HG02798 (cell line): Measurements from ENCODE around the gene PCED1B.
"Not testable (repeated sequence)": the region's sequence is repeated elsewhere in the genome, so short reads cannot be mapped to it uniquely, and the experiment has no call there.

ENCODE experiments used
- ATAC-seq: cut with Tn5 transposase; IDR thresholded peaks from one replicate; pipeline ENCODE4 v1.9.1; 2021; ENCODE audit warnings: mild to moderate bottlenecking; ENCODE audit not compliant: unreplicated experiment, poor library complexity

Gene PCED1B

GRCh38 chr12:47079468-47079980 lies at the start of gene PCED1B, which contains the start of gene AMIGO2:
PCED1B (plus strand) TSS chr12:47079621; CDS start chr12:47235064, 155,443 bp downstream.
AMIGO2 (minus strand) TSS chr12:47079959; CDS start chr12:47079002, 957 bp downstream.
- peak; percentile 80 for ATAC-seq

GRCh38 chr12:47029903-47030302 lies 49.5 kb upstream of the PCED1B start:
- no peak for ATAC-seq

- no peak for ATAC-seq
Observed at GRCh38 chr12:47032644-47033043, 46.8 kb upstream of the PCED1B start.

GRCh38 chr12:47033081-47033480 lies 46.3 kb upstream of the PCED1B start:
- no peak for ATAC-seq

GRCh38 chr12:47033789-47034555 lies 45.4 kb upstream of the PCED1B start:
- ATAC-seq, result no peak

GRCh38 chr12:47034661-47035060 lies 44.8 kb upstream of the PCED1B start:
- ATAC-seq, result no peak

GRCh38 chr12:47035484-47035883 lies 43.9 kb upstream of the PCED1B start:
- ATAC-seq, result no peak

- no peak for ATAC-seq
Observed at GRCh38 chr12:47038270-47038748, 41.1 kb upstream of the PCED1B start.

GRCh38 chr12:47039079-47039478 lies 40.3 kb upstream of the PCED1B start:
- ATAC-seq, result no peak

- ATAC-seq, result no peak
Observed at GRCh38 chr12:47039756-47040155, 39.7 kb upstream of the PCED1B start.

- ATAC-seq, result no peak
Observed at GRCh38 chr12:47041327-47041726, 38.1 kb upstream of the PCED1B start.

GRCh38 chr12:47048541-47048940 lies 30.9 kb upstream of the PCED1B start:
- ATAC-seq, result no peak

GRCh38 chr12:47051291-47051690 lies 28.1 kb upstream of the PCED1B start:
- not testable (repeated sequence) for ATAC-seq

GRCh38 chr12:47052274-47052673 lies 27.1 kb upstream of the PCED1B start:
- no peak for ATAC-seq

- no peak for ATAC-seq
Observed at GRCh38 chr12:47053961-47054360, 25.5 kb upstream of the PCED1B start.

GRCh38 chr12:47054659-47055058 lies 24.8 kb upstream of the PCED1B start:
- no peak for ATAC-seq

GRCh38 chr12:47055856-47056255 lies 23.6 kb upstream of the PCED1B start:
- ATAC-seq, result not testable (repeated sequence)

- not testable (repeated sequence) for ATAC-seq
Observed at GRCh38 chr12:47056944-47057343, 22.5 kb upstream of the PCED1B start.

GRCh38 chr12:47058640-47059039 lies 20.8 kb upstream of the PCED1B start:
- ATAC-seq, result not testable (repeated sequence)

GRCh38 chr12:47065546-47065945 lies 13.9 kb upstream of the PCED1B start:
- no peak for ATAC-seq

GRCh38 chr12:47066278-47067025 lies 13.0 kb upstream of the PCED1B start:
- ATAC-seq, result no peak
